GM12878 (cell line): ENCODE data around the gene DXO. TPM values are rescaled to one million over a fixed set of nuclear protein-coding genes. Genes with fewer than 3 reads are reported as not detected.

Experiments
- ATAC-seq: fragments of 200-7000 bp; cut with Tn5 transposase; 3 replicates; pipeline ENCODE4 v1.9.1; 2020; ENCODE audit warnings: mild to moderate bottlenecking, moderate library complexity
- BruUV-seq: library from RNA; stranded (reverse); fragments of 400-500 nt; replicated peaks from 2 replicates; lab custom pipeline; 2021; lab: Mats Ljungman, UMichigan
- CTCF ChIA-PET: fragments of 300-600 bp; sonication (Branson Sonifier 250); formaldehyde crosslinking; extraction: SDS; loops from one replicate; lab custom pipeline; 2021; ENCODE audit warnings: inconsistent platforms; lab: Yijun Ruan, JAX
- POLR2A ChIA-PET: fragments of 350-600 bp; formaldehyde crosslinking; extraction: SDS; loops from one replicate; lab custom pipeline; 2021; ENCODE audit warnings: inconsistent platforms; lab: Charles Lee
- RAD21 ChIA-PET: fragments of 300-600 bp; sonication (Branson Sonifier 250); formaldehyde crosslinking; loops from one replicate; lab custom pipeline; 2023; ENCODE audit warnings: antibody characterized with exemption; ENCODE audit not compliant: unreplicated experiment; lab: Charles Lee
- SMC1A ChIA-PET: fragments of 300-600 bp; sonication (Branson Sonifier 250); formaldehyde crosslinking; loops from one replicate; lab custom pipeline; 2023; ENCODE audit not compliant: unreplicated experiment, uncharacterized antibody; lab: Charles Lee
- DNase-seq: peaks from one replicate; pipeline ENCODE4 v3.0.0-alpha.2; 2011; ENCODE audit warnings: low read depth, low spot score
- FAIRE-seq: peaks from 3 replicates; lab custom pipeline; 2011; peaks lifted over from hg19 to GRCh38; lab: Jason Lieb, UNC
- H2AFZ ChIP-seq: 2 replicates; pipeline ENCODE4 v1.6.0; 2011; ENCODE audit warnings: low read depth, low read length, control low read depth; ENCODE audit not compliant: control insufficient read depth
- H3K27ac ChIP-seq: 2 replicates; pipeline ENCODE4 v1.5.1; 2011; ENCODE audit warnings: control low read depth; ENCODE audit not compliant: control insufficient read depth, insufficient read depth
- H3K27me3 ChIP-seq, 2 experiments: replicated peaks in 1 of 2; 2 replicates each; pipeline versions ENCODE4 v1.6.0 to v1.6.1; 2011; ENCODE audit warnings: low read length in 1 of 2; ENCODE audit not compliant: control insufficient read depth in 2 of 2, insufficient read depth in 2 of 2
- H3K36me3 ChIP-seq, 2 experiments: 2 replicates each; pipeline ENCODE4 v1.5.1; 2011; ENCODE audit warnings: low read length in 1 of 2; ENCODE audit not compliant: control insufficient read depth in 2 of 2, insufficient read depth in 2 of 2
- H3K4me1 ChIP-seq: 2 replicates; pipeline ENCODE4 v1.6.1; 2011; ENCODE audit warnings: mild to moderate bottlenecking, low read length, moderate library complexity, mixed read lengths; ENCODE audit not compliant: control insufficient read depth, insufficient read depth
- H3K4me2 ChIP-seq: 2 replicates; pipeline ENCODE4 v1.6.0; 2011; ENCODE audit warnings: control low read depth; ENCODE audit not compliant: control insufficient read depth, insufficient read depth
- H3K4me3 ChIP-seq: fragments of 200-600 bp; sonication (generic); 2 replicates; pipeline ENCODE4 v1.5.1; 2016
- H3K79me2 ChIP-seq: 2 replicates; pipeline ENCODE4 v1.6.0; 2011; ENCODE audit warnings: low read length; ENCODE audit not compliant: control insufficient read depth, insufficient read depth
- H3K9ac ChIP-seq: 2 replicates; pipeline ENCODE4 v1.8.0; 2011; ENCODE audit warnings: low read length, control low read depth, mixed read lengths; ENCODE audit not compliant: control insufficient read depth, insufficient read depth
- H3K9me3 ChIP-seq: replicated peaks from 3 replicates; pipeline ENCODE4 v1.5.1; 2011; ENCODE audit warnings: mild to moderate bottlenecking, low read length; ENCODE audit not compliant: control insufficient read depth, insufficient read depth
- H4K20me1 ChIP-seq: 2 replicates; pipeline ENCODE4 v1.6.0; 2011; ENCODE audit not compliant: control insufficient read depth, insufficient read depth
- CBX3 ChIP-seq: fragments of 200-600 bp; sonication (generic); IDR thresholded peaks from 2 replicates; pipeline ENCODE4 v1.6.1; 2016; ENCODE audit warnings: low read depth, borderline replicate concordance
- CHD1 ChIP-seq: IDR thresholded peaks from 2 replicates; pipeline ENCODE4 v1.6.1; 2012; ENCODE audit warnings: low read depth, low read length, improper control_type of control experiment
- DPF2 ChIP-seq: fragments of 450-650 bp; IDR thresholded peaks from 2 replicates; pipeline ENCODE4 v1.6.1; 2017; ENCODE audit warnings: mild to moderate bottlenecking
- NFIC ChIP-seq: IDR thresholded peaks from 2 replicates; pipeline ENCODE4 v1.6.1; 2012; ENCODE audit warnings: low read depth, mild to moderate bottlenecking, inconsistent platforms, low read length, moderate library complexity
- NFXL1 ChIP-seq: fragments of 450-650 bp; IDR thresholded peaks from 2 replicates; pipeline ENCODE4 v1.6.1; 2017; ENCODE audit warnings: antibody characterized with exemption, mild to moderate bottlenecking, borderline replicate concordance
- NFYB ChIP-seq: IDR thresholded peaks from 2 replicates; pipeline ENCODE4 v1.6.1; 2011; ENCODE audit warnings: low read depth, mild to moderate bottlenecking, low read length, improper control_type of control experiment, moderate library complexity; ENCODE audit not compliant: insufficient read depth
- RELA ChIP-seq: fragments of 450-650 bp; IDR thresholded peaks from 2 replicates; pipeline ENCODE4 v1.8.0; 2014; ENCODE audit warnings: borderline replicate concordance; ENCODE audit not compliant: partially characterized antibody
- SPI1 ChIP-seq: IDR thresholded peaks from 2 replicates; pipeline ENCODE4 v1.6.1; 2011; ENCODE audit warnings: low read depth, mild to moderate bottlenecking, low read length, moderate library complexity, borderline replicate concordance; ENCODE audit not compliant: insufficient read depth
- TAF1 ChIP-seq: IDR thresholded peaks from 2 replicates; pipeline ENCODE4 v1.6.1; 2011; ENCODE audit warnings: mild to moderate bottlenecking, low read depth, low read length, borderline replicate concordance
- TARDBP ChIP-seq: IDR thresholded peaks from 2 replicates; pipeline ENCODE4 v1.6.1; 2016; ENCODE audit warnings: borderline replicate concordance
- ZNF217 ChIP-seq: fragments of 450-650 bp; IDR thresholded peaks from 2 replicates; pipeline ENCODE4 v1.6.1; 2017; ENCODE audit warnings: antibody characterized with exemption, mild to moderate bottlenecking
- WGBS: methylation state at CpG from one replicate; pipeline ENCODE4 v1.1.6; 2016; ENCODE audit warnings: low lambda C conversion rate; ENCODE audit not compliant: insufficient replicate concordance, insufficient coverage; ENCODE audit errors: missing lambda C conversion rate; 5-methylcytosine and 5-hydroxymethylcytosine counted together
- in situ Hi-C: fragments of 300-500 bp; cut with MboI; formaldehyde crosslinking; loops from 9 replicates; pipeline ENCODE4 v1.14.3; 2018; ENCODE audit warnings: mixed read lengths
- intact Hi-C: fragments of 100-400 bp; cut with micrococcal nuclease; formaldehyde crosslinking; loops from one replicate; pipeline ENCODE4 v1.14.2; 2022; ENCODE audit not compliant: unreplicated experiment
- polyA plus RNA-seq, 11 experiments: library from polyadenylated mRNA; depleted of rRNA in 4 of 11; unstranded in 6 of 11; stranded (reverse) in 5 of 11; fragments of >200 nt; fragmentation: Nextera tagmentation in 4 of 11; fragmentation: Illumina TruSeq in 1 of 11; extraction: Ambion mirVana in 4 of 11; extraction: Trizol in 1 of 11; gene quantifications; 1 replicate in 1 of 11; 2 replicates in 10 of 11; pipeline versions ENCODE4 v1.2.1 to v1.2.3, GENCODE V29; 2011 to 2016; ENCODE audit warnings: inconsistent platforms in 2 of 11, missing spikeins in 2 of 11, low read depth in 1 of 11
- total RNA-seq, 4 experiments: library from RNA; depleted of rRNA in 3 of 4; stranded (reverse); fragments of >200 nt in 3 of 4; fragmentation: Illumina TruSeq in 1 of 4; extraction: Trizol in 1 of 4; gene quantifications; 2 replicates each; pipeline versions ENCODE4 v1.2.1 to v1.2.3, GENCODE V29; 2013 to 2021
- TF ChIP-seq, protein P1 (sequence below): IDR thresholded peaks from 2 replicates; pipeline ENCODE4 v1.6.1; 2011; ENCODE audit warnings: mild to moderate bottlenecking, low read depth, low read length, moderate library complexity; ENCODE audit not compliant: insufficient replicate concordance
- TF ChIP-seq, protein P2 (sequence below): IDR thresholded peaks from 2 replicates; pipeline ENCODE4 v1.6.1; 2012; ENCODE audit warnings: low read depth, low read length, improper control_type of control experiment
- TF ChIP-seq, protein P3 (sequence below), 3 experiments: IDR thresholded peaks in 2 of 3; conservative IDR thresholded peaks in 1 of 3; 2 replicates each; pipeline ENCODE4 v1.5.1; 2011; ENCODE audit warnings: low read depth in 3 of 3, low read length in 3 of 3, mild to moderate bottlenecking in 3 of 3, control low read depth in 2 of 3, moderate library complexity in 2 of 3, inconsistent platforms in 1 of 3, mixed read lengths in 1 of 3; ENCODE audit not compliant: control insufficient read depth in 2 of 3, insufficient read depth in 1 of 3; ENCODE audit errors: extremely low read depth in 1 of 3
- TF ChIP-seq, protein P4 (sequence below): fragments of 450-650 bp; IDR thresholded peaks from 2 replicates; pipeline ENCODE4 v1.6.1; 2016; ENCODE audit warnings: mild to moderate bottlenecking

The DXO gene
- total and polyA plus RNA-seq, 10 of the 15 experiments (the other 5 are each of a cell fraction or from before 2014, with no cell fraction given), result 4.5 to 21.4 (median 16.3) TPM

DNA sequence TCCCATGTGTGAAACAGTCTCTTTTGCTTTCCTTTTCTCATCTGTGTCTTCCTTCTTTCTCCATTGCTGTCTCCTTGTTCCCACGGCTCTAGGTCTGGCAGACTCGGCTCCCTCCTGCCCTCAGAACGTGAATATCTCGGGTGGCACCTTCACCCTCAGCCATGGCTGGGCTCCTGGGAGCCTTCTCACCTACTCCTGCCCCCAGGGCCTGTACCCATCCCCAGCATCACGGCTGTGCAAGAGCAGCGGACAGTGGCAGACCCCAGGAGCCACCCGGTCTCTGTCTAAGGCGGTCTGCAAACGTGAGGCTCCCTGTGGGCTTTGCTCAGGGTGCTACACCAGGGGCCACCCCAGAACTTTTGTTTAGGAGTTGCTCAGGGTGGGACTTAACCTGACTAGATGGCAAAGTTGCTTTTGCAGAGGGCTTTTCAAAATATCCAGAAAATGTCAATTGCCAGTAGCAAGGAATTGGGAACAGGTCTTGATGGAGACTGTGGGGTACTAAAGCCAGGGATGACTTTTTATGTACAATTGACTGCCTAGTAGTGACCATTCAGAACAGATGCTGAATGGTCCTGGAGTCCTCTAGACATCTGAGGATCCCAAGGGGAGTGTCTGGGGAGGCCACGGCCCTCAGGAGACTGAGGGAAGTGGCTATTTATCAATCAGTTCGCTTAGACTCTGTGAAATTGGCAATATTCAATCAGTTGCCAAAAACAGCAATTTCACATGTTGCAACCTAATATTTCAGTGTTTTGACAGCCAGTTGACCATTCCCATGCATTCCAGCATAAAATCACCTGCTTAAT lies 43.9 kb downstream of the DXO start:
- Histone ChIP-seq H3K4me2 (no peak overlapping the region), H3K4me1 (no peaks in the 10 kb centered on the region), H3K36me3 (no peaks in the 10 kb centered on the region), H3K4me3 (no peak overlapping the region), H2AFZ (no peak overlapping the region)
- ChIA-PET SMC1A (no interaction called here), RAD21 (no interaction called here), CTCF (interaction anchor here (1.0 kb wide), 1 partner anchor 191 kb away, joined by 3 read pairs; no protein-coding TSS in a partner anchor)
- no peak for DNase-seq
- BruUV-seq, result no TSS peak
- WGBS, result 26% methylated on average over 11 of the region's 11 CpGs
- in situ Hi-C loops, result no loop called here
- TF ChIP-seq CHD1 (no peak), NFIC (no peak), DPF2 (no peak), ZNF217 (no peak), SPI1 (no peak), TARDBP (no peak), TAF1 (no peak), CBX3 (no peak), NFYB (no peak), RELA (no peak), NFXL1 (no peak)
- TF ChIP-seq, protein P1, sequence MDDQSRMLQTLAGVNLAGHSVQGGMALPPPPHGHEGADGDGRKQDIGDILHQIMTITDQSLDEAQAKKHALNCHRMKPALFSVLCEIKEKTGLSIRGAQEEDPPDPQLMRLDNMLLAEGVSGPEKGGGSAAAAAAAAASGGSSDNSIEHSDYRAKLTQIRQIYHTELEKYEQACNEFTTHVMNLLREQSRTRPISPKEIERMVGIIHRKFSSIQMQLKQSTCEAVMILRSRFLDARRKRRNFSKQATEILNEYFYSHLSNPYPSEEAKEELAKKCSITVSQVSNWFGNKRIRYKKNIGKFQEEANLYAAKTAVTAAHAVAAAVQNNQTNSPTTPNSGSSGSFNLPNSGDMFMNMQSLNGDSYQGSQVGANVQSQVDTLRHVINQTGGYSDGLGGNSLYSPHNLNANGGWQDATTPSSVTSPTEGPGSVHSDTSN, result no peak
- TF ChIP-seq, protein P2, sequence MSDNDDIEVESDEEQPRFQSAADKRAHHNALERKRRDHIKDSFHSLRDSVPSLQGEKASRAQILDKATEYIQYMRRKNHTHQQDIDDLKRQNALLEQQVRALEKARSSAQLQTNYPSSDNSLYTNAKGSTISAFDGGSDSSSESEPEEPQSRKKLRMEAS, result no peak
- TF ChIP-seq, protein P3, sequence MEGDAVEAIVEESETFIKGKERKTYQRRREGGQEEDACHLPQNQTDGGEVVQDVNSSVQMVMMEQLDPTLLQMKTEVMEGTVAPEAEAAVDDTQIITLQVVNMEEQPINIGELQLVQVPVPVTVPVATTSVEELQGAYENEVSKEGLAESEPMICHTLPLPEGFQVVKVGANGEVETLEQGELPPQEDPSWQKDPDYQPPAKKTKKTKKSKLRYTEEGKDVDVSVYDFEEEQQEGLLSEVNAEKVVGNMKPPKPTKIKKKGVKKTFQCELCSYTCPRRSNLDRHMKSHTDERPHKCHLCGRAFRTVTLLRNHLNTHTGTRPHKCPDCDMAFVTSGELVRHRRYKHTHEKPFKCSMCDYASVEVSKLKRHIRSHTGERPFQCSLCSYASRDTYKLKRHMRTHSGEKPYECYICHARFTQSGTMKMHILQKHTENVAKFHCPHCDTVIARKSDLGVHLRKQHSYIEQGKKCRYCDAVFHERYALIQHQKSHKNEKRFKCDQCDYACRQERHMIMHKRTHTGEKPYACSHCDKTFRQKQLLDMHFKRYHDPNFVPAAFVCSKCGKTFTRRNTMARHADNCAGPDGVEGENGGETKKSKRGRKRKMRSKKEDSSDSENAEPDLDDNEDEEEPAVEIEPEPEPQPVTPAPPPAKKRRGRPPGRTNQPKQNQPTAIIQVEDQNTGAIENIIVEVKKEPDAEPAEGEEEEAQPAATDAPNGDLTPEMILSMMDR (IDR thresholded peaks at IDR 0.05 in 2 of 3, conservative IDR thresholded peaks at IDR 0.05 in 1 of 3; ENCODE audit: control insufficient read depth in 2 of 3, extremely low read depth in 1 of 3, insufficient read depth in 1 of 3, low read depth in 3 of 3, low read length in 3 of 3), result no peak
- TF ChIP-seq, protein P4, sequence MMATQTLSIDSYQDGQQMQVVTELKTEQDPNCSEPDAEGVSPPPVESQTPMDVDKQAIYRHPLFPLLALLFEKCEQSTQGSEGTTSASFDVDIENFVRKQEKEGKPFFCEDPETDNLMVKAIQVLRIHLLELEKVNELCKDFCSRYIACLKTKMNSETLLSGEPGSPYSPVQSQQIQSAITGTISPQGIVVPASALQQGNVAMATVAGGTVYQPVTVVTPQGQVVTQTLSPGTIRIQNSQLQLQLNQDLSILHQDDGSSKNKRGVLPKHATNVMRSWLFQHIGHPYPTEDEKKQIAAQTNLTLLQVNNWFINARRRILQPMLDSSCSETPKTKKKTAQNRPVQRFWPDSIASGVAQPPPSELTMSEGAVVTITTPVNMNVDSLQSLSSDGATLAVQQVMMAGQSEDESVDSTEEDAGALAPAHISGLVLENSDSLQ, result no peak
- TF ChIP-seq, all 136 proteins: peak for 0
- peaks cover 1% of the 10 kb centered on the region; the same call in 1 of the 3 replicates for H3K9me3 ChIP-seq
- H3K27me3 ChIP-seq, result no peaks in the 10 kb centered on the region
- intact Hi-C loops, result no loop called here
- H4K20me1 ChIP-seq, result no peaks in the 10 kb centered on the region
- no peaks in the 10 kb centered on the region for H3K79me2 ChIP-seq
- POLR2A ChIA-PET, result no interaction called here
- no peak for FAIRE-seq
- ATAC-seq, result no peak
- H3K27ac ChIP-seq, result no peak overlapping the region
- no peak overlapping the region for H3K9ac ChIP-seq
